Measurements from ENCODE around the gene KCNIP2. TPM values are rescaled to one million over a fixed set of nuclear protein-coding genes. Genes with fewer than 3 reads are reported as not detected.

Gene KCNIP2
- total and polyA plus RNA-seq, 4 donors: 3.9 to 9.0 (median 4.3) TPM; not detected in 1

DNA sequence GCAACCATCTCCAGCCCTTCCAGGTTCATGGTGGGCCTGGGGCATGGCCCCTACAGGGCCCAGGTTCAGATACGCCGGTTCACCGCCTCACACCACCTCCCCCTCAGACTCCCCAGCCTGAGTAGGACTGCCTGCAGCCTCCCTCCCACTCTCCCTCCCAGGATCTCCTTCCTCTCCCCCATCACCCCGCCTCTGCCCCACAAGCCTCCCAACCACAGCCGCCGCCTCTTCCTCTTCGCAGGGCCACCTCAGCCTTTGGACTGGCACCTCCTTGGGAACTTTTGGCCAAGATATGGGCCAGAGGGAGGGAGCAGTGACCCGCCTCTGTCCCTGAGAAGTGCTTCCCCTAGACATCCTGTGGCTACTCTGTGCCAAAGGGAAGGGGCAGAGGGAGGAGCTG, 9.3 kb downstream of the KCNIP2 start:
- WGBS, 2 donors: 88 to 92% methylated on average over 8 of the region's 8 CpGs
- no peaks in the 10 kb centered on the region for H3K27me3 ChIP-seq (ENCODE audit: control insufficient read depth in 1 of 2, insufficient read depth in 2 of 2, low read length in 1 of 2)

DNA sequence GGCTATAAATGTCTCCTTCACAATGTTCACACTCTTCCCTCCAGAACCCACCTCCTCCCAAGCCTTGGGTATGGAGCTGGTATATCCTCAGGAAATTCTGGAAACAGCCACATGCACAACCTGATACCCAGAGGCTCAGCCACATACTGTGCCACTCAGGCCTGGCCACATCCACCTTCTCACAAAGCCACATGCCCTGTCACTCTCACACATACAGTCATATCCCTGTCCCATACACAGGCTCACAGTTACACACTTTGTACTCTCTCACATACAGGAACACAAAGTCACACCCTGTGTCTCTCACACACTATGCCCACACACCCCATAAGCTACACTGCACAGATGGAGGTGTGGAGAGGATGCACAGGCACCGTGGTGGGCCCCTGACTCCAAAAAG, 10.1 kb downstream of the KCNIP2 start:
- WGBS, 2 donors: 84 to 93% methylated on average over 1 of the region's 1 CpG
- intact Hi-C loops (cut with DNase I): loop anchor here in 1 of 2 donors (10.0 kb wide), 1 partner anchor 181 kb away; no protein-coding TSS in a partner anchor
- Histone ChIP-seq H3K36me3 (ENCODE audit: control insufficient read depth in 1 of 2, insufficient read depth in 2 of 2, low read length in 1 of 2) (no peaks in the 10 kb centered on the region), H3K4me1 (ENCODE audit: control insufficient read depth in 1 of 2, insufficient read depth in 2 of 2, low read length in 2 of 2) (no peaks in the 10 kb centered on the region), H3K27ac (ENCODE audit: low read depth in 1 of 2, low read length in 2 of 2) (no peak overlapping the region), H3K4me3 (ENCODE audit: low read length in 2 of 2) (no peak overlapping the region), H3K27me3 (ENCODE audit: control insufficient read depth in 1 of 2, insufficient read depth in 2 of 2, low read length in 1 of 2) (no peaks in the 10 kb centered on the region), H3K9me3 (ENCODE audit: control insufficient read depth, low read length) (no peaks in the 10 kb centered on the region)
- ATAC-seq (ENCODE audit: low FRiP score): no peak
- DNase-seq: no peak

More for the DNA sequence above, 9.3 kb downstream of the KCNIP2 start:
- ATAC-seq (ENCODE audit: low FRiP score) (no peak), DNase-seq (peak in 1 of 2 donors; percentile 67)
- Histone ChIP-seq H3K36me3 (ENCODE audit: control insufficient read depth in 1 of 2, insufficient read depth in 2 of 2, low read length in 1 of 2) (no peaks in the 10 kb centered on the region), H3K27ac (ENCODE audit: low read depth in 1 of 2, low read length in 2 of 2) (no peak overlapping the region), H3K4me3 (ENCODE audit: low read length in 2 of 2) (no peak overlapping the region), H3K4me1 (ENCODE audit: control insufficient read depth in 1 of 2, insufficient read depth in 2 of 2, low read length in 2 of 2) (no peaks in the 10 kb centered on the region), H3K9me3 (ENCODE audit: control insufficient read depth, low read length) (no peaks in the 10 kb centered on the region)
- intact Hi-C loops (cut with DNase I): loop anchor here in 1 of 2 donors (10.0 kb wide), 1 partner anchor 180 kb away; no protein-coding TSS in a partner anchor

DNA sequence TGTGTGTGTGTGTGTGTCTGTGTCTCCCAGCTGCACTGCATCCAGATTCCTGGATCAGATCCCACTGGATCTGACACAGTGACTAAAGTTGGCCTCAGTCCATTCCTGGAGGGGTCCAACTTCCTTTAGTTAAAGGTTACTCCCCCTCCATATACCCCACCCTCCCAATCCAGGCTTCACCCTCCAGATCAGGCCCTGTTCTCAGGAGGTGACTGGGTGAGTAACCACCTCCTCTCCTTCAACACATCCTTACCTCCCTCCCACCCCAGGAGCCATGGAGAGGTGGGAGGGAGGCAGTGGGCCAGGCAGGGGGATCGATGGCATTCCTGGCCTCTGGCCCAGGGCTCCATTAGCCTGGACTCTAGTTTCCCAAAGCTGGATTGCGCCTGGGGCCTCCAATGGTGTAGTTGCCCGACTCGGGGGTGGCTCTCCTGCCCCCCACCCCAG, 11.3 kb downstream of the KCNIP2 start:
- H3K36me3 ChIP-seq (ENCODE audit: control insufficient read depth in 1 of 2, insufficient read depth in 2 of 2, low read length in 1 of 2): no peaks in the 10 kb centered on the region
- no peak overlapping the region for H3K27ac ChIP-seq (ENCODE audit: low read depth in 1 of 2, low read length in 2 of 2)
- intact Hi-C loops (cut with DNase I): loop anchor here in 1 of 2 donors (10.0 kb wide), 1 partner anchor 182 kb away; no protein-coding TSS in a partner anchor
- DNase-seq: no peak
- WGBS, 2 donors: 55 to 56% methylated on average over 4 of the region's 4 CpGs
- H3K27me3 ChIP-seq (ENCODE audit: control insufficient read depth in 1 of 2, insufficient read depth in 2 of 2, low read length in 1 of 2): no peaks in the 10 kb centered on the region
- no peak for ATAC-seq (ENCODE audit: low FRiP score)
- no peaks in the 10 kb centered on the region for H3K4me1 ChIP-seq (ENCODE audit: control insufficient read depth in 1 of 2, insufficient read depth in 2 of 2, low read length in 2 of 2)
- no peaks in the 10 kb centered on the region for H3K9me3 ChIP-seq (ENCODE audit: control insufficient read depth, low read length)
- no peak overlapping the region for H3K4me3 ChIP-seq (ENCODE audit: low read length in 2 of 2)

DNA sequence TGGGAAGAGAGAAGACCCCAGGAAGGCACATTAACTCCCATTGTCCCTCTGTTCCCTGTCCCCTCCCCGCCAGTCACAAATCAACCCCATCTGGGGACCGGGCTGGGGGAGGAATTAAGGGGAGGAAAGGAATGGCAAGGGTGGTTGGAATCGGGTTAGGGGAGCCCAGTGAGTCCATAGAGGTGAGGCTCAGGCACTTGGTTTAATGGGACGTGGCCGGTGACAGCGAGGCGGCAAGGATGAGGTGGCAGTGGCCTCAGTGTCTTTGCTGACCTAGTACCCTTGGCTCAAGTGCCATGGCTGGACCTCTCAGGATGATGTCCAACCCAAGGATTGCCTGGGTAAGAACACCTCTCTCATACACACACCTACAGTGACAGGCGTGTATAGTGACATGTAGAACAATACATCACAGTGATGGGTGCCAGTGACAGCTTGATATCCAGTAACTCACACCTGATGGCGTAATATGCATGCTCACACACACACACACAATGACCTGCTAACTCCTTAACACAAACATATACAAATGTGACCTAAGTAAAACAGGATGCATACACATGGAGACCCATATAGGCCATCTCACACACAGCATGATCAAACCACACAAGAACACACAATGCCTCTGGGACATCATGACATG, 12.3 kb downstream of the KCNIP2 start:
- no peak for DNase-seq
- no peaks in the 10 kb centered on the region for H3K36me3 ChIP-seq (ENCODE audit: control insufficient read depth in 1 of 2, insufficient read depth in 2 of 2, low read length in 1 of 2)
- H3K27ac ChIP-seq (ENCODE audit: low read depth in 1 of 2, low read length in 2 of 2): no peak overlapping the region
- no peak overlapping the region for H3K4me3 ChIP-seq (ENCODE audit: low read length in 2 of 2)
- no peaks in the 10 kb centered on the region for H3K4me1 ChIP-seq (ENCODE audit: control insufficient read depth in 1 of 2, insufficient read depth in 2 of 2, low read length in 2 of 2)
- no peaks in the 10 kb centered on the region for H3K9me3 ChIP-seq (ENCODE audit: control insufficient read depth, low read length)
- no peaks in the 10 kb centered on the region for H3K27me3 ChIP-seq (ENCODE audit: control insufficient read depth in 1 of 2, insufficient read depth in 2 of 2, low read length in 1 of 2)
- intact Hi-C loops (cut with DNase I): loop anchor here in 1 of 2 donors (10.0 kb wide), 1 partner anchor 184 kb away; no protein-coding TSS in a partner anchor
- WGBS, 2 donors: 55 to 67% methylated on average over 9 of the region's 9 CpGs
- ATAC-seq (ENCODE audit: low FRiP score): no peak

DNA sequence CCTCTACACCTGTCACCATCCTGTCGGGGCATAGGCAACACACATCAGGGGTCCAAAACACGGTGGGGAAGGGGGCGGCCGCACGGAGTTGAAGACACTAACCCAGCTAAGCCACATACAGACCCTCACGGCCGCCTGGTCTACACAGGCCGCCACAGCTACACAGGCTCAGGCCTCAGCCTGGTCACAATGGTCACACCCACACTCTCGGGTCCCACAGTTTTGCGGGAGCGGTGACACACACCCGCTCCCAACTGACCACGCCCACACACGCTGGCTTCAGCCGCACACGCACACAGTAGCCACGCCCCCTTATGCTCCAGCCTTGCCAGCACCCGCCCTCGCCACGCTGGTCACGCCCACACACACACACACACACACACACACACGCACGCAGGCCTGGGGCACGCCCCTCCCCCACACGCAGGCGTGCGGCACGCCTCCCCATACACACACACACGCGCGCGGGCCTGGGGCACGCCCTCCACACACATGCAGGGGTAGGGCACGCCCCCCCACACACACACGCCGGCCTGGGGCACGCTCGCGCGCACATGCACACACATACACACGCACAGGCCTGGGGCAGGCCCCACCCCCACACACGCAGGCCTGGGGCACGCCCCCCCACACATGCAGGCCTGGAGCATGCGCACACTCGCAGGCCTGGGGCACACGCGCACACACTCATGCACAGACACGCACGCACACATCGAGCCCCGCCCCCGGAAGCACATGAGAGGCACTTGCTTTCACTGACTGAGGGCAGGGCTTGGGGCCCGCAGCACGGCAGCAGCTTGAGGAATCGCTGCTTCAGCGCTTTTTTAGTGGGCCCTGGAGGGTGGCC, 13.1 kb downstream of the KCNIP2 start:
- Histone ChIP-seq H3K36me3 (ENCODE audit: control insufficient read depth in 1 of 2, insufficient read depth in 2 of 2, low read length in 1 of 2) (no peaks in the 10 kb centered on the region), H3K27me3 (ENCODE audit: control insufficient read depth in 1 of 2, insufficient read depth in 2 of 2, low read length in 1 of 2) (no peaks in the 10 kb centered on the region), H3K4me3 (ENCODE audit: low read length in 2 of 2) (no peak overlapping the region), H3K27ac (ENCODE audit: low read depth in 1 of 2, low read length in 2 of 2) (no peak overlapping the region), H3K4me1 (ENCODE audit: control insufficient read depth in 1 of 2, insufficient read depth in 2 of 2, low read length in 2 of 2) (no peaks in the 10 kb centered on the region), H3K9me3 (ENCODE audit: control insufficient read depth, low read length) (no peaks in the 10 kb centered on the region)
- DNase-seq (peak; percentile 95 to 96), ATAC-seq (ENCODE audit: low FRiP score) (peak; percentile 94)
- 1 to 2% methylated on average over 56 of the region's 56 CpGs for WGBS, 2 donors
- intact Hi-C loops (cut with DNase I): loop anchor here in 1 of 2 donors (10.0 kb wide), 1 partner anchor 184 kb away; no protein-coding TSS in a partner anchor

DNA sequence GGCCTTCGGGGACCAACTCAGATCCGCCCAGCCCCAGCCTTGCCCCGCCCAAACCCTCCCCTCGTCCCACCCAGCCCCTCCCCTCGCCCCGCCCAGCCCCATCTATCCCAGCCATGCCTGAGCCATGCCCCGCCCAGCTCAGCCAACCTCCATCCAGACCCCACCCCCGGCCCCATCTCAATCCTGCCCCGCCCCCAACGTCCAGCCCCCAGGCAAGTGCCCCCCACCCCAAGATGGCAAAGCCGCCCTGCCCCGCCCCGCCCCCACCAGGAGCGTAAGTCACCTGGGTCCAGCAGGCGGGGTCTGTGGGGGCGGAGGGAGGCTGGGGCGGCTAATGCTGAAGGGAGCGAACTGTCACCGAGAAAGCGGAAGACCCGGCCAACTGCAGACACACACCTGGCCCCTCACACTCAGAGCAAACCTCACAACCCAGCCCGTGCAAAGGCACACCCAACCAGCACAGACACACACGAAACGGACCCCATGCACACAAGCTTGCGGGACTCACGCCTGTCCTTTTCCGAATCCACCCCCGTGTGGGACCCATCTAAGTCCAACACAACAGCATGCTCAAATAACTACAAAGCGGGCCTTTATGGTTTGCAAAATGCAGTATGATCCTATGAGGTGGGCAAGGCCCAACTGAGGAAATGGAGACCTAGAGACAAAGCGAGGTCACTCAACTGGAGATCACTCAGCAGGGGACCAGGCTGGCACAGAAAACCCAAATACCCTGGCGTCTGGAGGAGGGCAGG, 13.9 kb downstream of the KCNIP2 start:
- H3K4me3 ChIP-seq (ENCODE audit: low read length in 2 of 2): no peak overlapping the region
- ATAC-seq (ENCODE audit: low FRiP score) (no peak), DNase-seq (peak in 1 of 2 donors; percentile 83)
- no peaks in the 10 kb centered on the region for H3K36me3 ChIP-seq (ENCODE audit: control insufficient read depth in 1 of 2, insufficient read depth in 2 of 2, low read length in 1 of 2)
- H3K27ac ChIP-seq (ENCODE audit: low read depth in 1 of 2, low read length in 2 of 2): no peak overlapping the region
- H3K9me3 ChIP-seq (ENCODE audit: control insufficient read depth, low read length): no peaks in the 10 kb centered on the region
- 19 to 21% methylated on average over 26 to 31 of the region's 31 CpGs for WGBS, 2 donors
- H3K4me1 ChIP-seq (ENCODE audit: control insufficient read depth in 1 of 2, insufficient read depth in 2 of 2, low read length in 2 of 2): no peaks in the 10 kb centered on the region
- intact Hi-C loops (cut with DNase I): loop anchor here in 1 of 2 donors (10.0 kb wide), 1 partner anchor 185 kb away; no protein-coding TSS in a partner anchor
- no peaks in the 10 kb centered on the region for H3K27me3 ChIP-seq (ENCODE audit: control insufficient read depth in 1 of 2, insufficient read depth in 2 of 2, low read length in 1 of 2)

DNA sequence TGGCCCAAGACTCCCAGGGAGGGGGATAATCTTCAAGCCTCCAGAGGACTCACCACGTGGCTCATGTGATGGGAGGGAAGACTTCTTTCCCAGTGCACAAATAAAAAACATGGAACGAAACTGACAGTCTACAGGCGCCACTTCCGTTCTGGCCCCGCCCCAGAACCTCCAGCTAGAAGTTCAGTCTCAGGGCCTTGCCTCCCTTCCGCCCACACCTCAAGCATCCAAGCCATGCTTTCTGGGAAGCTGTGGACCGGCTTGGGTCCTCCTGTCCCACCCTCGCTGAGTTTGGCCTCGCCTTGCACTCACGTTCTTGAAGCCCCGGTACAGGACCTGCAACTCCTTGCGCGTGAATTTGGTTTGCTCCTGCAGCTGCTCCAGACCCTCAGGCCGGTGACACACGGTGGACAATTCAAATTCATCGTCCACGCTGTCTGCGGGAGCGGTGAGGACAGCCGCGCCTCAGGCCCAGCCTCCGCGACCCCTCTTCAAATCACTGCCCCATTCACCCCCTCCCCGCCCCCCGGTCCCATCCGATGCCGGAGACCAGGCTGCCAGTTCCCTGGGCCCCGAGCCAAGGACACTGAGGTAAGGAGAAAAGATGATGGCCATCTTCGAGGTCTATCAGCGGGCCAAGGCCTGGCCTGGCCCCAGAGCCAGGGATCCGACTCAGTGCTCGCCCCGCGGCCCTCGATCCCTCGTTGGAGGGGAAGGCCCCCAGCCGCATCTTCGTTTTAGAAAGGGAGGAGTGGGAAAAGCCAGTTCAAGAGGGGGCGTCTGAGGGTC, 14.6 kb downstream of the KCNIP2 start:
- intact Hi-C loops (cut with DNase I): no loop called here
- Histone ChIP-seq H3K9me3 (ENCODE audit: control insufficient read depth, low read length) (no peaks in the 10 kb centered on the region), H3K27me3 (ENCODE audit: control insufficient read depth in 1 of 2, insufficient read depth in 2 of 2, low read length in 1 of 2) (no peaks in the 10 kb centered on the region), H3K36me3 (ENCODE audit: control insufficient read depth in 1 of 2, insufficient read depth in 2 of 2, low read length in 1 of 2) (no peaks in the 10 kb centered on the region), H3K27ac (ENCODE audit: low read depth in 1 of 2, low read length in 2 of 2) (no peak overlapping the region), H3K4me1 (ENCODE audit: control insufficient read depth in 1 of 2, insufficient read depth in 2 of 2, low read length in 2 of 2) (no peaks in the 10 kb centered on the region), H3K4me3 (ENCODE audit: low read length in 2 of 2) (no peak overlapping the region)
- DNase-seq: peak in 1 of 2 donors; percentile 74
- 64 to 65% methylated on average over 32 to 39 of the region's 39 CpGs for WGBS, 2 donors
- no peak for ATAC-seq (ENCODE audit: low FRiP score)
